WTC11 (cell line): ENCODE results near the gene CCDC88A. TPM values are rescaled to one million over a fixed set of nuclear protein-coding genes. Genes with fewer than 3 reads are reported as not detected.
A peak's percentile ranks its signal among the peaks of the same experiment; 100 is the strongest.
"Not testable (repeated sequence)": the region's sequence is repeated elsewhere in the genome, so short reads cannot be mapped to it uniquely, and the experiment has no call there.

Experiments used
- ATAC-seq: fragments of 200-7000 bp; cut with Tn5 transposase; 2 replicates; pipeline ENCODE4 v1.10.0; 2021; ENCODE audit warnings: mild to moderate bottlenecking, moderate library complexity
- CTCF ChIA-PET: fragments of 300-600 bp; sonication (Branson Sonifier 250); formaldehyde crosslinking; loops from one replicate; lab custom pipeline; 2021; ENCODE audit warnings: antibody characterized with exemption; lab: Charles Lee
- POLR2A ChIA-PET: fragments of 350-600 bp; sonication (Branson Sonifier 250); formaldehyde crosslinking; loops from one replicate; lab custom pipeline; 2021; ENCODE audit warnings: antibody characterized with exemption; lab: Charles Lee
- DNase-seq: peaks from one replicate; pipeline ENCODE4 v3.0.0; 2021; ENCODE audit warnings: low spot score
- H3K27ac Mint-ChIP-seq: 2 replicates; pipeline ENCODE4 v1.8.0; 2021; ENCODE audit warnings: mixed read lengths
- H3K27me3 Mint-ChIP-seq: 2 replicates; pipeline ENCODE4 v1.8.0; 2021; ENCODE audit warnings: low read depth, mild to moderate bottlenecking, moderate library complexity, mixed read lengths
- H3K36me3 Mint-ChIP-seq: 2 replicates; pipeline ENCODE4 v1.8.0; 2021; ENCODE audit warnings: mixed read lengths
- H3K4me1 Mint-ChIP-seq: 2 replicates; pipeline ENCODE4 v1.8.0; 2022; ENCODE audit warnings: mixed read lengths
- H3K4me3 Mint-ChIP-seq: 2 replicates; pipeline ENCODE4 v1.8.0; 2021; ENCODE audit warnings: mild to moderate bottlenecking, moderate library complexity, mixed read lengths
- H3K9me3 Mint-ChIP-seq: 2 replicates; pipeline ENCODE4 v1.8.0; 2021; ENCODE audit warnings: mixed read lengths
- CDX4 ChIP-seq: fragments of 250-450 bp; sonication (Bioruptor Pico); IDR thresholded peaks from 2 replicates; pipeline ENCODE4 v1.9.0; 2021; ENCODE audit warnings: moderate library complexity, mild to moderate bottlenecking, inconsistent platforms, borderline replicate concordance
- E2F5 ChIP-seq: sonication (generic); formaldehyde crosslinking; IDR thresholded peaks from 2 replicates; pipeline ENCODE4 v1.8.1; 2022; ENCODE audit warnings: mild to moderate bottlenecking, moderate library complexity, missing genetic modification reagents
- ELF4 ChIP-seq: sonication (generic); formaldehyde crosslinking; IDR thresholded peaks from 2 replicates; pipeline ENCODE4 v1.8.1; 2022; ENCODE audit warnings: low read depth, mild to moderate bottlenecking, moderate library complexity, missing genetic modification reagents
- ETV6 ChIP-seq: sonication (generic); formaldehyde crosslinking; IDR thresholded peaks from 2 replicates; pipeline ENCODE4 v1.8.1; 2022; ENCODE audit warnings: mild to moderate bottlenecking, missing genetic modification reagents
- FOXJ3 ChIP-seq: sonication (generic); formaldehyde crosslinking; IDR thresholded peaks from 2 replicates; pipeline ENCODE4 v1.9.0; 2021; ENCODE audit warnings: missing genetic modification reagents, mild to moderate bottlenecking, borderline replicate concordance
- FOXP4 ChIP-seq: sonication (generic); formaldehyde crosslinking; IDR thresholded peaks from 2 replicates; pipeline ENCODE4 v1.8.0; 2022; ENCODE audit warnings: mild to moderate bottlenecking, missing genetic modification reagents
- MLX ChIP-seq: sonication (generic); formaldehyde crosslinking; IDR thresholded peaks from 2 replicates; pipeline ENCODE4 v1.8.1; 2023; ENCODE audit warnings: mild to moderate bottlenecking, missing genetic modification reagents, moderate library complexity
- MYBL2 ChIP-seq: sonication (generic); formaldehyde crosslinking; IDR thresholded peaks from 2 replicates; pipeline ENCODE4 v1.8.1; 2023; ENCODE audit warnings: mild to moderate bottlenecking, moderate library complexity, missing genetic modification reagents
- NR1H2 ChIP-seq: sonication (generic); formaldehyde crosslinking; IDR thresholded peaks from 2 replicates; pipeline ENCODE4 v1.9.0; 2021; ENCODE audit warnings: mild to moderate bottlenecking, moderate library complexity, missing genetic modification reagents
- PRDM15 ChIP-seq: sonication (generic); formaldehyde crosslinking; IDR thresholded peaks from 2 replicates; pipeline ENCODE4 v1.8.0; 2022; ENCODE audit warnings: missing genetic modification reagents
- PRRX2 ChIP-seq: fragments of 250-450 bp; sonication (Bioruptor Pico); IDR thresholded peaks from 2 replicates; pipeline ENCODE4 v1.8.0; 2021; ENCODE audit warnings: mild to moderate bottlenecking
- SMAD3 ChIP-seq: sonication (generic); formaldehyde crosslinking; IDR thresholded peaks from 2 replicates; pipeline ENCODE4 v1.8.0; 2022; ENCODE audit warnings: missing genetic modification reagents, mild to moderate bottlenecking, borderline replicate concordance
- SP1 ChIP-seq: sonication (generic); formaldehyde crosslinking; conservative IDR thresholded peaks from 2 replicates; pipeline ENCODE4 v1.8.1; 2022; ENCODE audit warnings: missing genetic modification reagents
- ZNF232 ChIP-seq: sonication (generic); formaldehyde crosslinking; IDR thresholded peaks from 2 replicates; pipeline ENCODE4 v1.8.0; 2022; ENCODE audit warnings: mild to moderate bottlenecking, missing genetic modification reagents
- ZNF671 ChIP-seq: fragments of 250-450 bp; sonication (Bioruptor Pico); IDR thresholded peaks from 2 replicates; pipeline ENCODE4 v1.8.0; 2021; ENCODE audit warnings: mild to moderate bottlenecking
- total RNA-seq: library from RNA; stranded (reverse); gene quantifications from 3 replicates; pipeline ENCODE4 v1.2.3, GENCODE V29; 2021

Gene CCDC88A
- total RNA-seq, 1 experiment from 2014 or later = 97.5 TPM

GRCh38 chr2:55282110-55282917 lies 137.3 kb downstream of the CCDC88A start (continued):
- TF ChIP-seq CDX4 (CRISPR knock-in tag) (no peak), SP1 (CRISPR knock-in tag) (peak; percentile 64), E2F5 (CRISPR knock-in tag) (peak; percentile 82), NR1H2 (CRISPR knock-in tag) (no peak), ZNF671 (CRISPR knock-in tag) (no peak)

- ATAC-seq, DNase-seq, CTCF ChIA-PET, H3K27me3 Mint-ChIP-seq, POLR2A ChIA-PET, H3K9me3 Mint-ChIP-seq, H3K36me3 Mint-ChIP-seq: not testable (repeated sequence)
- peak overlapping the region; percentile 98 for H3K27ac Mint-ChIP-seq
- peak overlapping the region; percentile 57 for H3K4me3 Mint-ChIP-seq
- peaks cover 40% of the 10 kb centered on the region for H3K4me1 Mint-ChIP-seq
These were observed 138.7 kb downstream of the CCDC88A start for GRCh38 chr2:55280851-55281546.

GRCh38 chr2:55279859-55280424 lies 139.7 kb downstream of the CCDC88A start:
- CTCF ChIA-PET, DNase-seq, H3K36me3 Mint-ChIP-seq, H3K9me3 Mint-ChIP-seq, POLR2A ChIA-PET, H3K27me3 Mint-ChIP-seq: not testable (repeated sequence)
- H3K4me1 Mint-ChIP-seq = peaks cover 40% of the 10 kb centered on the region
- H3K4me3 Mint-ChIP-seq = peak overlapping the region; percentile 57
- peak; percentile 19 for ATAC-seq
- peak overlapping the region; percentile 98 for H3K27ac Mint-ChIP-seq

- peak overlapping the region; percentile 98 for H3K27ac Mint-ChIP-seq
- ATAC-seq, POLR2A ChIA-PET, H3K9me3 Mint-ChIP-seq, H3K36me3 Mint-ChIP-seq, CTCF ChIA-PET, H3K27me3 Mint-ChIP-seq: not testable (repeated sequence)
- peak; percentile 31 for DNase-seq
- H3K4me3 Mint-ChIP-seq = peak overlapping the region; percentile 57
- H3K4me1 Mint-ChIP-seq = peaks cover 40% of the 10 kb centered on the region
These were observed 140.3 kb downstream of the CCDC88A start for GRCh38 chr2:55279214-55279835.

- no peaks in the 10 kb centered on the region for H3K27me3 Mint-ChIP-seq
- peaks cover 32% of the 10 kb centered on the region for H3K4me1 Mint-ChIP-seq
- POLR2A ChIA-PET = no interaction called here
- H3K9me3 Mint-ChIP-seq = no peaks in the 10 kb centered on the region
- CTCF ChIA-PET = no interaction called here
- H3K36me3 Mint-ChIP-seq = no peaks in the 10 kb centered on the region
- ATAC-seq (no peak), DNase-seq (no peak)
- H3K27ac Mint-ChIP-seq = no peak overlapping the region
- H3K4me3 Mint-ChIP-seq = no peak overlapping the region
- TF ChIP-seq MLX (CRISPR knock-in tag) (no peak), FOXJ3 (CRISPR knock-in tag) (no peak), PRDM15 (no peak), SMAD3 (no peak), ELF4 (no peak), ETV6 (no peak), ZNF232 (CRISPR knock-in tag) (no peak), FOXP4 (no peak), PRRX2 (CRISPR knock-in tag) (no peak), MYBL2 (CRISPR knock-in tag) (no peak)
These were observed 142.3 kb downstream of the CCDC88A start for GRCh38 chr2:55277310-55277709.
